HG03457 (cell line): ENCODE measurements around the gene NRIP1.
A peak's percentile ranks its signal among the peaks of the same experiment; 100 is the strongest.

Experiments
- ATAC-seq: cut with Tn5 transposase; IDR thresholded peaks from one replicate; pipeline ENCODE4 v1.9.1; 2021; ENCODE audit warnings: moderate number of reproducible peaks; ENCODE audit not compliant: unreplicated experiment

NRIP1 gene

DNA sequence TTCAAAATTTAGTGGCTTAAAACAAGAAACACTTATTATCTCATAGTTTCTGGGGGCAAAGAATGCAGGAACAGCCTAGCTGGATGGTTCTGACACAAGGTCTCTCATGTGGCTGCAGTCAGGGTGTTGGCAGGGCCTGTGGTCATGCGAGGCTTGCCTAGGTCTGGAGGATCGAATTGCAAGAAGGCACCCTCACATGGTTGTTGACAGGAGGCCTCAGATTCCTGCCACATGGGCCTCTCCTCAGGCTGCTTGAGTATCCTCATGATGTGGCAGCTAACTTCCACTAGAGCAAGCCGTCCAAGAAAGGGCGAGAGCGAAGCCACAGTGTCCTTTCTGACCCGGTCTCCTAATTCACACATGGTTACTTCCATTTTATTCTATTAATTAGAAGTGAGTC lies 6.2 kb upstream of the NRIP1 start:
- no peak for ATAC-seq

DNA sequence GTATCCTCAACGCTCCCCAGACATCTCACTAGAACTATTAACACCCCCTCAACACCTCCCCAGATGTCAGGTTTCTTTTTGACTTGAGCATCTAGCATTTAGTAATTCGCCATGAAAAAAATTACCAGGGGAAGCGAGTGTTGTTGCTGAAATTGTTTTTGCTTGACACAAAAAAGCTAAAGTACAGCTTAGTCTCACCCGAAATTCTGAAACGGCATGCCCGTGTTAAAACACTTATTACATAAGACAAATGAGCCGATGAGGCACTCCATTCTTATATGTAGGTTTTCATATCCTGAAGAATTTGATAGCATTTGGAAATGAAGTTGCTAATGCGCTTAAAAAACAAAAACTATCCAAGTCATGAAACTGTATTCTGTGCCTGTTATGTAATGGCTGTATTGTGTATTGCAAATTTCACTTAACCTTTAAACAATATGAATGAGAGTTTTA lies 1.3 kb upstream of the NRIP1 start:
- no peak for ATAC-seq

DNA sequence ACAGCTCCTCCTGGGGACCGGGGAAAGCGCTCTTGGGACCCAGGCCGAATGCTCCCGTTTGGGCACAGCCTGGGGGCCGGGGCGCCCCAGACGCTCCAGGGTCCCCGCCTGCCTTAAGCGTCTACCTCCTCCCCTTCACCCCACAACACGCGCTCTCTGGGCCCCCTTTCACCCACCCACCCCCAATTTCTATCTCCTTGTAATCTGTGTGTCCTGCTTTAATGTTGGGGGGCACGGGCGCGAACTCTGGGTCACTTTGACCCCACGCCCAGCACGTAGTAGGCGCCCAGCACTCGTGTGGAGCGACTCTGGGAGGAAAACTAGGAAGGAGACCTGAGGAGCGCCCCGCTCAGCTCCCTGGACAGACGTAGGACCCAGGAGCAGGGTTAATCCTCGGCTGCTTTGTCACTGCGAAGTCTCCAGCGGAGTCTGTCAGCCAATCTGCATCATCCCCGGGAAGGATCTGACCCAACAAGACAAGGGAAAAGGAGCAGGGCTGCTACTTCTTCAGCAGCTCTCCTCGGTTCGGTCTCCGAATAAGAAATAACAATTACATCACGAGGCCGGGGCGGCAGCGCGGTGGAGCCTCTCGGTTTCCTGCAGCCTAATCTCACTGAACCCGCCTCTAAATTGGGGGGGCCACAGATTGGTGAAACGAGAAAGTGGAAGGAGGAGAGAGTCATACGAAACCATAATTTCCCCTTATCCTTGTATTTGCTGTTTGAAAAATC lies 757 bp upstream of the NRIP1 start:
- ATAC-seq, result no peak

DNA sequence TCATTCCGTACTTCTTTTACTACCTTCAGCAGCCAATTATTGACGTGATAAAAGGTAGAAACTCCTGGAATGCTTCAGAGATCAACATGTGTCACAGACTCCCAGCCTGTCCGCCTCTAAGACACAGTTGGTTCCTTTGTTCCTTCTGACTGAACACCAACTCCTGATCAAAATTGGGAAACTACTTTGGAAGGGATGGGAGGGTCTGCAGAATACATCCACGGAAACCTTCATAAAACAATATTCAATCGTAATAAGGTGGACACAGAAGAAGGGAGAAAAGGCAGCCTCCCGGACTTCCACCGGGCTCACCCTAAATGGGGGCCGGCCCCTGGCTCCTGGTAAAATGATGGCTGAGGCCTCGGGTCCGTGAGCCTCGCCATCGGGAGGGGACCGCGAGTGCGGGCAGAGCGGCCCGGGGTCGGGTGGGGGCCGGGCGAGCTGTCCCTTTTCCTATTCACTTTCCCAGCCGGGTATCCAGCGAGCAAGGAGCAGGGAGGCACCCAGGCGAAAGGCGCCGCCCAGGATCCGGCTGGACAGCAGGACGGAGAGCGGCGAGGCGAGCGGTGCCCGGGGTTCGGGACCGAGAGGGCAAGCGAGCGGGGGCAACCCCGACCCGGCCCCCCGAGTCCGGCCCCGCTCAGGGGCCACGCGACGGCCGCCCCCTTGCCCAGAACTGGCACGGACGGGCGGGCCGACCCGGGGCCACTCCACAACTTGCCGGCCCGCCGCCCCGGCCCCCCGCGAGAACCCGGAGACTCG lies 805 bp downstream of the NRIP1 start:
- peak; percentile 6 for ATAC-seq

DNA sequence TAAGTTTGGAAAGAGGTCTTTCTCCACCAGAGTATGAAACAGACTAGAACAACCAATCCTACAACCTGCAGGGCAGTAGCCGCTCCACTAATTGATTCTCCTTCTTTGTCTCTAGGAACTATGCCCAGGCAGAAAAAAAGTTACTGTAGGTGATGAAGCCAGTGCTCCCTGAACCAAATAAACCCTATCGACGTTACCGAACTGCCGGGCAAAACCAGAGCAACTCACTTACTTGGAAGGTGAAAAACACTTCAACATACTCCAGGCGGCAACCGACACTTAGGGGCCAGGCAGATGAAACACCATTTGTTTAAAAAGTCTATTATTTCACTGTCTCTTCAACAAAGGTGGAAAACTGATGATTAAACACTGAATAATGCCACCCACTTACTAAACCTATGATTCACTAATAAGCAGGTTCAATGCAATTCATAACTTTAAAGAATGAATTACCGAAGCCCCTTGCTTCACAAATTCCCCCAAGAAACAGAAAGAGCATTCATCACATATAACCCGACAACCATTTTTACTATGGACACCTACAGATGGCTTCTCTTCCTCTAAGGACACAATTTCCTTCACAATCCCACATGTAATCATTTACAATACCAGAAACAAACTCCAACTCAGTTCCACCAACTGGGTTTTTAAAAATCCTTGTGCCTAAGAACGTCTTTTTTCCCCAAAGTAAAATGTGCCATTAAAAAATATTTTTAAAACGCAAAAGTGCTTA lies 1.6 kb downstream of the NRIP1 start:
- no peak for ATAC-seq

DNA sequence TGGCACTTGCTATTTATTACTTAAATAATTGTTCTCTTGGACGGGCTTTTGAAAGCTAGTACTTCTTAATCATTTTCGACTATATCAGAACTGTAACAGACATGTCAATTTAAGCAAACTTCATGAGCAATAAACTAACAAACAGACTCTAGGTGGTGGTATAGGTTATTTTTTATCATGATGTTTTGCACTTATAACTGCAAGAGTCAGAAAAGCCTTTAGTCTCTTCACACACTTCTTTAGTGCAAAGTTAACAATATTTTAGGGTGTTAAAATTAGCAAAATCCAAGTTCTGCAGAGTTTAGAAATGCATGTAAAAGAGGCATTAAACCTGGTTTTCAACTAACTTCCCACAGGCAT lies 2.2 kb downstream of the NRIP1 start:
- ATAC-seq, result no peak

DNA sequence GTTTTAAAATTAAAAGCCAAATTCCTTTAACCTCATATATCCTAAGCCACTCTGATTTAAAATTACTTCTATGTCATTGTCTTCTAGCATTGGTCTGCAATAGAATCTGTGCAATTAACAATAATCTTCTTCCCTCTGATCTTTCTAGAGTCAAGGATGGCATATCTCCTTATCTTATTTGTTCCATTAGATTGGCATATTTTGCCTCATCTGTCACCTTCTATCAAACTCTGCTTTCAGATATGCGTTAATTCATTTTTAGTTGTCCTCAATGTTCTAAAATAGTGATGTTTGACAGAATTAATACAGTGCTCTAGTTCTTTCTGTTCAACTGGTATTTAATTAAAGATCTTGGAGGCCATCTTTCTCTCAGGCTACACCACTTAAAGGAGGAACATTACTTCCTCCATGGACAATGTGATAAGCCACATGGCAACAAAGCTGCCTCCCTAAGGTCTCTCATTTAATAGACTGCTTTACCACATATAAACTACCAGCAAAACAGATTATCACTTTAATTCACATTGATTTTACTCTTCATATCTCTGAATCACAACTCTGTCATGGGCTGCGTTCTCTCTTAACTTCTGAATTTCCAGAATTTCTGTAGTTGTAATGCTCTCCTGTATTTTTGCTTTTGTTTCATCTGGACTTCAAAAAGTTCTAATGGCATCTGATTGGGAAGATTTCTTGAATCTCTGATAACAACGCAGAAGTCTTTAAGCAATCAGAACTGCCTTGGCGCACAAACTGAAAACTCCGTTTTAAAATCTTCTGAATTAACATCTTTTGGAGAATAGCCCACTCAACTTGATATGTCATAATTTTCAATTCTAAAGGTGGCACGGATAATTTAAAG lies 2.8 kb downstream of the NRIP1 start:
- ATAC-seq, result no peak

DNA sequence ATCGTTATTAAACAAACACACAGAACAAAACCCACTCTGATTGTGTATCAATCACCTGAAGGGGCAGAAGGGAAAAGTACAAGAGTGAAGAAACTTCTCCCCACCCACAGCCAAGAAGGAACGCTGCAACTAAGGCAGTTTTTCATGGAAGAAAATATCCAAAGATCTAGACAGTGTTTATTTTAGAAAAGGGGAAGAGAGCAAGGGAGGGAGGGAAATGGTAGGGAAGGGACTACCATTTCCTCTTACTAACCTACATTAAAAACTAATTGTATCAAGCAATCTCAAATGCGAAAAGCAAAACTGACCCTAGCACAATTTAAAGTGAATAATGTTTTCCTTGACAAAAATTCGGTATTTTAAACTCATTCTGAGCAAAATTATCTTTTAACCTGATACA lies 3.5 kb downstream of the NRIP1 start:
- ATAC-seq, result no peak

DNA sequence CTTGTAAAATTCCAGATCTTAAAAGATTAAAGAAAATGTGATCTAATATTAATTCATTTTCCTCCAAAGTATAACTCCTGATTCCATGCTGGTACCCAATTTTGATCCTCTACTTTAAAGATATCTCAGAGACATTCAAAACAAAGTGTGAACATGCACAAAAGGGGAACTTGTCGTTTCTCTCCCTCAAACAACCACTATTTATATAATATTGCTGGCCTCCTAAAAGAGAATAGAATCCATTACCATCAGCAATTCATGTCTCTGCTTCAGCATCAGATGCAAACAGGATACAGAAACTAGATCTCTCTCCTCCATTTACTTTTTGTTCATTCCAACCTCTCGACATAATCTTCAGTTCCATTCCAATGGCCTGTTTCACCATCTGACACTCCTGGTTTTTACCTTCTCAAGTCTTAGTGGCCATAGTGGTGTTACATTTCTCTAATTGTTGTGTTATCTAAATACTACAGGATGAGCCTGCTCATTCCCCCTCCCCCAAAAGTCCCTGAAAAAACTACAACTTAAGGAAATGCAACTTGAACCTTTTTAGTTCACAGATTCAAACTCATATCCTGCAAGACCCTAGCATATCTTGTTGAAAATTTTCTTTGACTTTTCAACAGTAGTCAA lies 4.1 kb downstream of the NRIP1 start:
- ATAC-seq, result no peak

DNA sequence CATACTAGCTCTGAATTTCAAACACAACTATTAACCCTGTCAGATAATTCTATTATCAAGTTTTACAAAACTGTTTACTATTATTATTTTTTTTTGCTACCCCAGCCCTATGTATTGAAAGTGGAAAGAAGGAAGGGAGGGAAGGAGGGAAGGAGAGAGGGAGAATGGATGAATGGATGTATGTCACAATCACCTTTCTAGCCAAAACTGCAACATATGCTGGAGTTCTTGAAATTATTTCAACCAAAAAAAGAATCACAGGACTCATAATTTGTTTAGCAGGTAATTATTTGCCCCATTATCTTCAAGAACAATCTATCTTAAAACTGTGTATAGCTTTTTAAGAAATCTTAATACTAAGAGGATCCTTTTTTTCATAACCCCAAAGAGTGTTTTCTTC lies 5.4 kb downstream of the NRIP1 start:
- no peak for ATAC-seq

DNA sequence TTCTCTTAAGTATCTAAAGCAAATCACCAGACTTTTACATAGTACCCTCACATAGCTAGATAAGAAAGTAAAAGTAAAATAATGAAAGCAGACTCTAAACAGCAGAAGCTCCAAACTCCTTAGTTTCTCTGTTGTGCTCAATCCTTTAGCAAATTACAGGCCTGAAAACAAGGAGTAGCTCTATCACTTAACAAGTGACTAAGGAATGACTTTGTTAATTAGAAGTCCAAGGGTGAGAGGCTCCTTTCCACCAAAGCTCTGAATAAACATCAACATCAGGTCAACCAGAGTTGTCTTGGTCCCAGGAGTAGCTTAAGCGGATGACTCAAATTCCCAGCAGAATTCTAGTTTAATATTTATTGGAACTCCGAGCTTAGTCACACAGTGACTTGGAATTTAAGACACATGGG lies 5.9 kb downstream of the NRIP1 start:
- no peak for ATAC-seq

DNA sequence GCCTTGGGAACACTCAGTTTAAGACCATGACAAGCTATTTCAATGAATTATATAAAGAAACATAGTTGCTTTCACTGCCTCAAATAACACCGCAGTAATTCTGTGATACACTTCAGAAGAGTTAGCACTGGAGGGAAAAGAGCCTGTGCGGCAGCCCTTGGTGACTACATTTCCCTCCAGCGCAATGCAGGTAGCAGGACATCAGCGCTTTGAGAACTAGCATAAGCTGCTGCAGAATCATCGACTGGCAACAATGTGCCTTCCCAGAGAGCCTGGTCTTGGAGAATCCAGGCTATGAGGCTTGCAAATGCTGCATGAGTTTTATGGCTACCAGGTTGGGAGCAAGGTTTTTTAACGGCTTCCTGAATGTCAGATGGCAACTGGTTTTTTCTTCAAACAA lies 7.5 kb downstream of the NRIP1 start:
- ATAC-seq, result no peak

DNA sequence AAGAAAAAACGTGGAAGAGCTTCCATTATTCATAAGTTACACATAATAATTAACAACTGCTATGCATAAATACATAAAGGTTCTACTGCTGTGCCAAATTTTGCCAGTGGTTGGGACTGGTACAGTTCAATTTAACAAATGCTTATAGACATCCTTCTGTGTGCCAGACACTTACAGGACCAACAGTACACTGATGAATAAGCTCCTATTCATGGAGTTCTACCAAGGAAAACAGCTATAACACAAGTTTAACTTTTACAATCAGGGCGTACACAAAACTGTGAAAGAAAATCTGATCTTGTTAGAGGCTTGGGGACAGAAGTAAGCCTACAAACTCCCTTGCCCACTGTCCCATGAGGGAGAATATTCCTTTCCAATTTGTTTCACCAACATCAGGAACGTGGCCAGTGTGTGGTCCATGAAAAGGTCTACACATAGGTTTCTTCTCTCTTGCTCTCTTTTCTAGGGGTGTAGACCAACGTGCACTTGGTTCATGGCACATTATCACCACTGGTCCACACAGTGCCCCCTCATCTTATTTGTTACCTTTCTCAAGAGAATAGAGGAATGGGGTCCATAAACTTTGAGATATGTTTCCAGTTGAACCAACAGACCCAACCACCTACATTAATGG lies 10.1 kb downstream of the NRIP1 start:
- no peak for ATAC-seq

DNA sequence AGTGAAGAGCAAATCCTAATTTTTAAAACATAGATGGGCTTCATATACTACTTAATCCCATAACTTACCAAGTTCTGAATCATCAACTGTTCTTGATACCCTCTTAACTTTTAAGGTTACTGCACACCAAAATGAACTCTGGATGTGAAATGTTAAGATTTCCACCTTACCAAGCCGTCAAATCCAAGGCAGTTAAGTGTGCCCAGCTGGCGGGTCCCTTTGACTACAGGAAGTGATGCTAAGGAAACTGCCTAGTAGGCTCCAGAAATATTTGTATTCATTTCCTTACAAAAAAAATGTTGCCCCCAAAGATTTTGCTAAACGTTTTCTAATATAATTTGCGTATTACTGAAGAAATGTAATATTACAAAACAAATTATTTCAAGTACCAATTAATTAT lies 10.7 kb downstream of the NRIP1 start:
- ATAC-seq, result no peak

DNA sequence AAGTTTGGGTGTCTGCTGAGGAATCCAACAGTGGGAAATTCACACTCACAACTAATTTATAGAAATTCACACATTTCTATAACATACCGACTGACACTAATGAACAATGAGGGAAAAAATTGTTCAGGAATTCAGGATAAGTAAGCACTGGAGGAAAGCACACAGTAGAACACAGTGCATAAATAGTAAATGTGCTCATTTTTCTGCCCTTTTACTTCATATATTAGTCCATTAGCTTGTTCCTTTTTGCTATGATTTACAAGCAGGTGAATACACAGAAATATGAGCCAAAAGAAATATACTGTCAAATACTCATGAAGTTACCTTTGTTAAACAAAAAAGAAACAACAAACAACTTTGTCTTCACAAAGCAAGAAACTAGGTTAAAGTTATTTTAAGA lies 11.3 kb downstream of the NRIP1 start:
- ATAC-seq, result no peak

DNA sequence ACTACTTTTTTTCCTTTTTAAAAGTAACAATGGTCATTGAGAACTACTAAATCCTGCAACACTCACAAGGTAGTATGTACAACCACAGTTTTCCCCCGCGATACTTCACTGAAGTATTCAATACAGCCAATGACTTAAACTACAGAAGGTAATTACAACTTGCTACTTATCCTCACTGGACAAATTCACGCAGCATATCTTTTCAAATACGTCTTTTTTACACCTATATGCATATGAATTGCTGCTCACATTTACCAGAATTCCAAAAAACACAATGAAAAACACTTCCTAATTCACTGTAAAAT lies 12.4 kb downstream of the NRIP1 start:
- ATAC-seq, result peak; percentile 7

DNA sequence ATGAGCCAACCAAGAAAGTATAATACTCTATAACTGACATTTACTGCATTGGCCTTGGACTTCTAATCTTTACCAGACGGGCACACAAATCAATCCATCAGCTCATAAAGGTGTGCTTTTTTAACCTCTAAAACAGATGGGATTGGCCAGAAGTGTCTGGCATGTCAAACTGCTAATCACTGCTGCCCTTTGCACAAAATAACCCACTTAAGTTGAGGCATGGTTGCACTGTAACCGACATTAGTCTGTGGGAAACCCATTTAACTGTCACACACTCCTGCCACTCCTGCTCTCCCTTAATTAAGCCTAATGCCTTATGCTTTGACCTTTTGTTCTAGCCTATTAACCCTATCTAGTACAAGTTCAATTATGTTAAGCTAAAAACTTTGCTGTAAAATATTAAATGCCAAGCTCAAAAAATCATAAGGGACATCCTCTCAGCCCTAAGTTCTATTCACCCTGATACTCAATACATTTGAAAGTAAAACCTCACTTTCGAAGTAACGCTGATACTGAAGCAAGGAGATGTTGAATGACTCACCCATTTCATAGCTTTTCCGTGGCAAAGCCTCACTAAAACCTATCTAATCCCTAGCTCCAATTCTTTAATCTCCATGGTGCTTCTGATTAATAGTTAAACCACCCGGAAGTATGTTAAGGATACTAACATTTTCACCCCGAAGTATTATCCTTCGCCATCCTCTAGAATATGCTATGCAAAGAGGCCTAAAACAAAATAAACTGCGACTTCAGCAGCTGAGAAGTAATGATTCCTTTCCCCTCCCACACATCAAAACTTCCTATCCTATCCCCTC lies 12.9 kb downstream of the NRIP1 start:
- ATAC-seq, result peak; percentile 75

DNA sequence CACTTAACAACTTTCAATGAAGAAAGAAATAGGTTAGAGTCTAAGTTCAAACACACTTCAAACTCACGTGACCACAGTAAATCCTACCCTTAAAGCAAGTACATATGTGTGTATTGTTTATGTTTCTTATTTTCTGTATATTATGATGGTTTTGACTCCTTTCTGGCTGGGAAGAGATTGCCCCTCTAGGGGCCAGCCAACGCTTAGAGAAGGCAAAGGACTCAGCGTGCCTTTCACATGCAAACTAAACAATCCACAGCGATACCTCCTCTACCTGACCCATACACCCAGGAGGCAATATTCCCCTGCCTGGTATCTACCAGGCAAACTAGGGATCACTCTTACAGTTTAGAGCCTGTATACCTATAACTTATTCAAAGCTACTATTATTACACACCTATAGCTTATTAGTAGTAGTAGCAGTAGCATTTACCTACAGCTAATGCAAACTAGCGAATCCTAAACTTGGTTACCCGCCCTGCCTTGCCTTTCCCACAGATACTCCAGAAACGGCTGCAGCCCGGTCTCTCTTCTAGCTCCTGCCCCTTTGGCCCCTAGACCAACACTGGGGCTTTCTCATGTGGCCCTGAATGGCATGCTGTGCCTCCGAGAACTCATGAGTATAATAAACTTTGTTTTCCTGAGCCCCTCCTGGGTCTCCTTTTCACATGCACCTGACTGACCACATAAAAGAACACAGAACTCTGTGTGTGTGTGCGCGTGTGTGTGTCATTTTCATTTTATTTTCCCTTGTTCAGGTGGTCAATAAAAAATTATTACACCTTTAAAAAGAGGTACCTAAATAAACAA lies 14.0 kb downstream of the NRIP1 start:
- ATAC-seq, result no peak

DNA sequence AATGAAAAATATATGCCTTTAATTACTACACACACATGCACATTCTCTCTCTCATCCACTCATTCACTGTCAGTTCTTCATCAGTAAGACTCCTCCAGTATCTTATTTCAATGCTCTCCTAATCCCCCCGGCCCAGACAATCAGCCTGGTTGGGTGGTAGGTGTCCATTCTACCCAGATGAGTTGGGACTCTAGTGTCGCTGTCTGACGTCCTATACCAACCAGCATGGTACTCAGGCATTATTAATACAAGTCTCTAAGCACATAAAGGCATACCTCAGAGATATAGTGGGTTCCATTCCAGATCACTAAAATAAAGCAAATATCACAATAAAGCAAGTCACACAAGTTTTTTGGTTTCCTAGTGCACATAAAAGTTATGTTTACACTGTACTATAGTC lies 19.8 kb downstream of the NRIP1 start:
- no peak for ATAC-seq
